Midbrain (tissue), 1 donor: ENCODE data around the gene ZNF750.
A peak's percentile ranks its signal among the peaks of the same experiment; 100 is the strongest.
"Not testable (repeated sequence)": the region's sequence is repeated elsewhere in the genome, so short reads cannot be mapped to it uniquely, and the experiment has no call there.

Experiments
- DNase-seq: peaks from one replicate; lab custom pipeline; 2025; lab: John Stamatoyannopoulos, UW

The ZNF750 gene

GRCh38 chr17:82793974-82794630, 45.7 kb downstream of the ZNF750 start:
- DNase-seq, result no peak

- DNase-seq, result no peak
Measured at GRCh38 chr17:82791532-82791931, 48.3 kb downstream of the ZNF750 start.

- no peak for DNase-seq
Measured at GRCh38 chr17:82790391-82790790, 49.4 kb downstream of the ZNF750 start.

GRCh38 chr17:82789806-82790205, 50.0 kb downstream of the ZNF750 start:
- no peak for DNase-seq

GRCh38 chr17:82789051-82789592, 50.7 kb downstream of the ZNF750 start:
- DNase-seq, result no peak

- no peak for DNase-seq
Measured at GRCh38 chr17:82788206-82789001, 51.4 kb downstream of the ZNF750 start.

- DNase-seq, result peak; percentile 65
Measured at GRCh38 chr17:82787081-82787848, 52.6 kb downstream of the ZNF750 start.

- no peak for DNase-seq
Measured at GRCh38 chr17:82786427-82786826, 53.4 kb downstream of the ZNF750 start.

- not testable (repeated sequence) for DNase-seq
Measured at GRCh38 chr17:82785581-82785980, 54.2 kb downstream of the ZNF750 start.

- no peak for DNase-seq
Measured at GRCh38 chr17:82783498-82783897, 56.3 kb downstream of the ZNF750 start.

GRCh38 chr17:82782657-82783207, 57.1 kb downstream of the ZNF750 start:
- DNase-seq, result no peak

- DNase-seq, result peak; percentile 82
Measured at GRCh38 chr17:82781894-82782274, 57.9 kb downstream of the ZNF750 start.

- no peak for DNase-seq
Measured at GRCh38 chr17:82780971-82781893, 58.6 kb downstream of the ZNF750 start.

GRCh38 chr17:82780195-82780594, 59.6 kb downstream of the ZNF750 start:
- DNase-seq, result no peak

GRCh38 chr17:82779541-82779940, 60.3 kb downstream of the ZNF750 start:
- no peak for DNase-seq
